B cell (primary cell): ENCODE measurements around the gene PGGHG.

ENCODE experiments used
- EZH2 ChIP-seq: IDR thresholded peaks from 2 replicates; pipeline ENCODE4 v1.6.1; 2012; ENCODE audit warnings: borderline replicate concordance, low read depth, mild to moderate bottlenecking, moderate library complexity, low read length; ENCODE audit not compliant: insufficient read depth, poor library complexity, severe bottlenecking
- TF ChIP-seq, protein P1 (sequence below): fragments of 200-600 bp; IDR thresholded peaks from one replicate; pipeline ENCODE4 v1.8.0; 2022; ENCODE audit warnings: antibody characterized with exemption, mild to moderate bottlenecking

DNA sequence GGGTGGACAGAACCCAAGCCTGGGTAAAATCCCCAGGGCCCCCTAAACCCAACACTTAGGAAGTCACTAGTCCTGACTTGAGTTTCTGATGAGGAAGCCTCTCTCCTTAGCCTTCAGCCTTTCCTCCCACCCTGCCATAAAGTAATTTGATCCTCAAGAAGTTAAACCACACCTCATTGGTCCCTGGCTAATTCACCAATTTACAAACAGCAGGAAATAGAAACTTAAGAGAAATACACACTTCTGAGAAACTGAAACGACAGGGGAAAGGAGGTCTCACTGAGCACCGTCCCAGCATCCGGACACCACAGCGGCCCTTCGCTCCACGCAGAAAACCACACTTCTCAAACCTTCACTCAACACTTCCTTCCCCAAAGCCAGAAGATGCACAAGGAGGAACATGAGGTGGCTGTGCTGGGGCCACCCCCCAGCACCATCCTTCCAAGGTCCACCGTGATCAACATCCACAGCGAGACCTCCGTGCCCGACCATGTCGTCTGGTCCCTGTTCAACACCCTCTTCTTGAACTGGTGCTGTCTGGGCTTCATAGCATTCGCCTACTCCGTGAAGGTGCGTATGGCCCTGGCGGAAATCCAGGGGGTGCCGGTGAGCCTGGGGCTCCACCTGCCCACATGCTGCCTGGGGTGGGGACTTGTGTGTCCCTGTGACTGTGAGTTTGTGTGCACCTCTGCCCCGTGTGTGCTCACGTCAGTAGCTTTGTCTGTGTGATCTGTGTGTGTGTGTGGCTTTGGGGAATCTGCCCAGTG is 25.0 kb downstream of the PGGHG start, which contains the start of gene IFITM1:
- TF ChIP-seq, protein P1, sequence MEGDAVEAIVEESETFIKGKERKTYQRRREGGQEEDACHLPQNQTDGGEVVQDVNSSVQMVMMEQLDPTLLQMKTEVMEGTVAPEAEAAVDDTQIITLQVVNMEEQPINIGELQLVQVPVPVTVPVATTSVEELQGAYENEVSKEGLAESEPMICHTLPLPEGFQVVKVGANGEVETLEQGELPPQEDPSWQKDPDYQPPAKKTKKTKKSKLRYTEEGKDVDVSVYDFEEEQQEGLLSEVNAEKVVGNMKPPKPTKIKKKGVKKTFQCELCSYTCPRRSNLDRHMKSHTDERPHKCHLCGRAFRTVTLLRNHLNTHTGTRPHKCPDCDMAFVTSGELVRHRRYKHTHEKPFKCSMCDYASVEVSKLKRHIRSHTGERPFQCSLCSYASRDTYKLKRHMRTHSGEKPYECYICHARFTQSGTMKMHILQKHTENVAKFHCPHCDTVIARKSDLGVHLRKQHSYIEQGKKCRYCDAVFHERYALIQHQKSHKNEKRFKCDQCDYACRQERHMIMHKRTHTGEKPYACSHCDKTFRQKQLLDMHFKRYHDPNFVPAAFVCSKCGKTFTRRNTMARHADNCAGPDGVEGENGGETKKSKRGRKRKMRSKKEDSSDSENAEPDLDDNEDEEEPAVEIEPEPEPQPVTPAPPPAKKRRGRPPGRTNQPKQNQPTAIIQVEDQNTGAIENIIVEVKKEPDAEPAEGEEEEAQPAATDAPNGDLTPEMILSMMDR: no peak
- no peak for TF ChIP-seq EZH2
